Heart left ventricle (tissue), 16 donors: ENCODE data around the gene TRPM2. TPM values are rescaled to one million over a fixed set of nuclear protein-coding genes. Genes with fewer than 3 reads are reported as not detected.
"Not testable (repeated sequence)": the region's sequence is repeated elsewhere in the genome, so short reads cannot be mapped to it uniquely, and the experiment has no call there.

ENCODE experiments used
- ATAC-seq, 4 donors: fragments of 200-7000 bp; cut with Tn5 transposase; one replicate each; pipeline ENCODE4 v1.9.1; 2020 to 2022; ENCODE audit warnings: moderate library complexity in 4 of 4, mild to moderate bottlenecking in 3 of 4, moderate number of reproducible peaks in 1 of 4
- DNase-seq, 5 donors: peaks; one replicate each; pipeline ENCODE4 v3.0.0-alpha.2; 2020
- H3K27ac ChIP-seq, 12 donors: fragments of 200-600 bp; sonication (generic) in 4 of 12; one replicate each; pipeline versions ENCODE4 v1.5.0 to v1.8.0; 2016 to 2022; ENCODE audit warnings: mild to moderate bottlenecking in 2 of 12
- H3K27me3 ChIP-seq, 9 donors: fragments of 200-600 bp; sonication (generic) in 2 of 9; one replicate each; pipeline versions ENCODE4 v1.5.1 to v1.8.0; 2016 to 2022; ENCODE audit warnings: mild to moderate bottlenecking in 3 of 9
- H3K36me3 ChIP-seq, 9 donors: fragments of 200-600 bp; sonication (generic) in 2 of 9; one replicate each; pipeline versions ENCODE4 v1.5.0 to v1.8.0; 2018 to 2022; ENCODE audit warnings: mild to moderate bottlenecking in 2 of 9
- H3K4me1 ChIP-seq, 12 donors: fragments of 200-600 bp; sonication (generic) in 4 of 12; one replicate each; pipeline versions ENCODE4 v1.5.0 to v1.8.0; 2016 to 2022; ENCODE audit warnings: mild to moderate bottlenecking in 3 of 12
- H3K4me3 ChIP-seq, 12 donors: fragments of 200-600 bp; sonication (generic) in 4 of 12; one replicate each; pipeline versions ENCODE4 v1.5.0 to v1.8.0; 2017 to 2022; ENCODE audit warnings: mild to moderate bottlenecking in 9 of 12, moderate library complexity in 4 of 12
- H3K9me3 ChIP-seq, 12 donors: fragments of 200-600 bp; sonication (generic) in 4 of 12; one replicate each; pipeline versions ENCODE4 v1.5.0 to v1.8.0; 2016 to 2022; ENCODE audit warnings: mild to moderate bottlenecking in 1 of 12
- POLR2A ChIP-seq, 2 donors: fragments of 450-650 bp; IDR thresholded peaks; one replicate each; pipeline ENCODE4 v1.6.1; 2017; ENCODE audit warnings: antibody characterized with exemption in 2 of 2, mild to moderate bottlenecking in 2 of 2, moderate library complexity in 2 of 2
- WGBS, 4 donors: extraction: QIAGEN DNeasy Blood & Tissue Kit in 2 of 4; methylation state at CpG; one replicate each; pipeline versions ENCODE4 v1.1.5 to v1.1.7; 2013 to 2018; 5-methylcytosine and 5-hydroxymethylcytosine counted together
- intact Hi-C, 10 donors: fragments of 100-400 bp; cut with DNase I; formaldehyde crosslinking; loops; one replicate each; pipeline versions ENCODE4 v1.11.1 to v1.14.2; 2022
- polyA plus RNA-seq, 2 donors: library from polyadenylated mRNA; stranded (reverse); fragments of 200-250 nt; gene quantifications; one replicate each; pipeline ENCODE4 v1.2.3, GENCODE V29; 2013
- total RNA-seq, 9 donors: library from RNA; depleted of rRNA in 2 of 9; stranded (reverse); fragments of >200 nt in 2 of 9; fragmentation: NEBNext Ultra II Directional in 3 of 9; extraction: Animal tissue kit (Norgen Biotek cat#: 25700) in 3 of 9; gene quantifications; one replicate each; pipeline versions ENCODE4 v1.1.0 to v1.2.4, GENCODE V29; 2016 to 2023
- TF ChIP-seq, protein P1 (sequence below), 12 donors: fragments of 200-600 bp; sonication (generic) in 4 of 12; IDR thresholded peaks; one replicate each; pipeline versions ENCODE4 v1.5.0 to v1.8.0; 2018 to 2022; ENCODE audit warnings: antibody characterized with exemption in 12 of 12, mild to moderate bottlenecking in 5 of 12
- donor health status: ischemic (EF 13 %, LVEDD 7.1; RV severe dilation, severe dysfunction).
- donor health status: healthy with polysubstance abuse.
- donor health status: DM: no; HTN: yes; CAD: no.
- donor health status: DM: no; HTN: no; CAD: no.
- donor health status: ischemic (EF 25% LVEDD 6.9; RV normal size, moderate dysfunction).
- donor health status: ischemic (EF 25% LVEDD 5.7; RV mildly dilated, moderate dysfunction).
- donor health status: healthy.
- donor health status: DM: yes; HTN: yes; CAD: no.
- donor health status: ischemic (EF 35%, LVEDD 5.7; RV mildly dilated, moderate dysfunction).
- donor health status: nonischemic (EF 11% LVEDD 7.7; RV severe dilation, severe dysfunction).
- donor health status: DM: yes; HTN: yes; CAD: no.
- donor health status: PGD.
- donor health status: ischemic (EF 29% LVEDD 5.4; RV normal size, mild dysfunction).
- donor health status: nonischemic (EF 23%, LVEDD 6.1; RV moderate dilation, normal function).

The TRPM2 gene
- total and polyA plus RNA-seq, 11 donors: 0.66 to 20.5 (median 1.2) TPM

- Histone ChIP-seq H3K4me1 (no peaks in the 10 kb centered on the region), H3K4me3 (no peak overlapping the region), H3K36me3 (peaks cover 0 to 38% (median 0%) of the 10 kb centered on the region in 9 donors), H3K27me3 (peaks cover 0 to 14% (median 0%) of the 10 kb centered on the region in 9 donors), H3K27ac (no peak overlapping the region), H3K9me3 (peaks cover 0 to 16% (median 0%) of the 10 kb centered on the region in 12 donors)
- WGBS, 4 donors: 80 to 85% (median 83%) methylated on average over 27 to 30 of the region's 30 CpGs
- DNase-seq: peak in 1 of 5 donors; percentile 47
- TF ChIP-seq, protein P1, sequence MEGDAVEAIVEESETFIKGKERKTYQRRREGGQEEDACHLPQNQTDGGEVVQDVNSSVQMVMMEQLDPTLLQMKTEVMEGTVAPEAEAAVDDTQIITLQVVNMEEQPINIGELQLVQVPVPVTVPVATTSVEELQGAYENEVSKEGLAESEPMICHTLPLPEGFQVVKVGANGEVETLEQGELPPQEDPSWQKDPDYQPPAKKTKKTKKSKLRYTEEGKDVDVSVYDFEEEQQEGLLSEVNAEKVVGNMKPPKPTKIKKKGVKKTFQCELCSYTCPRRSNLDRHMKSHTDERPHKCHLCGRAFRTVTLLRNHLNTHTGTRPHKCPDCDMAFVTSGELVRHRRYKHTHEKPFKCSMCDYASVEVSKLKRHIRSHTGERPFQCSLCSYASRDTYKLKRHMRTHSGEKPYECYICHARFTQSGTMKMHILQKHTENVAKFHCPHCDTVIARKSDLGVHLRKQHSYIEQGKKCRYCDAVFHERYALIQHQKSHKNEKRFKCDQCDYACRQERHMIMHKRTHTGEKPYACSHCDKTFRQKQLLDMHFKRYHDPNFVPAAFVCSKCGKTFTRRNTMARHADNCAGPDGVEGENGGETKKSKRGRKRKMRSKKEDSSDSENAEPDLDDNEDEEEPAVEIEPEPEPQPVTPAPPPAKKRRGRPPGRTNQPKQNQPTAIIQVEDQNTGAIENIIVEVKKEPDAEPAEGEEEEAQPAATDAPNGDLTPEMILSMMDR (IDR thresholded peaks at IDR 0.05): no peak
- TF ChIP-seq POLR2A (IDR thresholded peaks at IDR 0.05): no peak
- intact Hi-C loops: no loop called here
- no peak for ATAC-seq
Observed at GRCh38 chr21:44414291-44415072, 61.1 kb downstream of the TRPM2 start.

- Histone ChIP-seq H3K27me3 (peaks cover 0 to 14% (median 0%) of the 10 kb centered on the region in 9 donors), H3K36me3 (peaks cover 0 to 43% (median 0%) of the 10 kb centered on the region in 9 donors), H3K27ac (no peak overlapping the region), H3K9me3 (peaks cover 0 to 16% (median 0%) of the 10 kb centered on the region in 12 donors), H3K4me3 (no peak overlapping the region), H3K4me1 (no peaks in the 10 kb centered on the region)
- 54 to 62% (median 60%) methylated on average over 24 of the region's 24 CpGs for WGBS, 4 donors
- no peak for ATAC-seq
- TF ChIP-seq POLR2A (IDR thresholded peaks at IDR 0.05): no peak
- TF ChIP-seq, protein P1 (IDR thresholded peaks at IDR 0.05): no peak
- peak in 1 of 5 donors; percentile 15 for DNase-seq
- intact Hi-C loops: no loop called here
Observed at GRCh38 chr21:44415073-44416025, 61.9 kb downstream of the TRPM2 start.

GRCh38 chr21:44416193-44416592 lies 62.8 kb downstream of the TRPM2 start:
- H3K9me3 ChIP-seq: peaks cover 0 to 16% (median 0%) of the 10 kb centered on the region in 12 donors
- H3K4me3 ChIP-seq: no peak overlapping the region
- no peaks in the 10 kb centered on the region for H3K4me1 ChIP-seq
- DNase-seq (peak in 1 of 5 donors; percentile 34), ATAC-seq (no peak)
- whole genome bisulfite sequencing, 4 donors: 63 to 74% (median 72%) methylated on average over 8 of the region's 8 CpGs
- peaks cover 0 to 14% (median 0%) of the 10 kb centered on the region in 9 donors for H3K27me3 ChIP-seq
- H3K27ac ChIP-seq: no peak overlapping the region
- peaks cover 0 to 48% (median 0%) of the 10 kb centered on the region in 9 donors for H3K36me3 ChIP-seq
- TF ChIP-seq, protein P1 (IDR thresholded peaks at IDR 0.05): no peak
- TF ChIP-seq POLR2A (IDR thresholded peaks at IDR 0.05): no peak
- intact Hi-C loops: no loop called here

DNA sequence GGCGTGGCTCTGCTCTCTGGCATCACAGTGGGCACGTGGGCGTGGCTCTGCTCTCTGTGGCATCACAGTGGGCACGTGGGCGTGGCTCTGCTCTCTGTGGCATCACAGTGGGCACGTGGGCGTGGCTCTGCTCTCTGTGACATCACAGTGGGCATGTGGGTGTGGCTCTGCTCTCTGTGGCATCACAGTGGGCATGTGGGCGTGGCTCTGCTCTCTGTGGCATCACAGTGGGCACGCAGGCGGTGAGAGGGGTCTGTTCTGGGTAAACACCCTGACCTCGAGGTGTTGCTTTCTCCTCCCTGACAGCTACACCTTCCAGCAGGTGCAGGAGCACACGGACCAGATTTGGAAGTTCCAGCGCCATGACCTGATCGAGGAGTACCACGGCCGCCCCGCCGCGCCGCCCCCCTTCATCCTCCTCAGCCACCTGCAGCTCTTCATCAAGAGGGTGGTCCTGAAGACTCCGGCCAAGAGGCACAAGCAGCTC lies 64.2 kb downstream of the TRPM2 start:
- H3K9me3 ChIP-seq, H3K27ac ChIP-seq, H3K4me1 ChIP-seq, DNase-seq, H3K4me3 ChIP-seq, ATAC-seq, intact Hi-C loops: not testable (repeated sequence)
- Histone ChIP-seq H3K27me3 (peaks cover 0 to 14% (median 0%) of the 10 kb centered on the region in 9 donors), H3K36me3 (peaks cover 0 to 58% (median 0%) of the 10 kb centered on the region in 9 donors)
- 90 to 94% (median 92%) methylated on average over 7 to 21 of the region's 21 CpGs for WGBS, 4 donors
